ENCODE measurements around the gene ACSL3. TPM values are rescaled to one million over a fixed set of nuclear protein-coding genes. Genes with fewer than 3 reads are reported as not detected.

The ACSL3 gene
- total RNA-seq, 2 donors from 2014 or later = 77.1 to 124 TPM

- intact Hi-C loops (cut with DNase I) = no loop called here
- no peaks in the 10 kb centered on the region for H3K4me1 ChIP-seq (replicated peaks)
- no peak for DNase-seq (ENCODE audit: low spot score)
- H3K36me3 ChIP-seq = no peaks in the 10 kb centered on the region
- H3K27me3 ChIP-seq (replicated peaks; ENCODE audit: insufficient read depth) = no peaks in the 10 kb centered on the region
- H3K9me3 ChIP-seq = no peaks in the 10 kb centered on the region
- H3K4me3 ChIP-seq = no peak overlapping the region
- TF ChIP-seq POLR2A (IDR thresholded peaks at IDR 0.05) (no peak), CTCF (IDR thresholded peaks at IDR 0.05) (no peak), POLR2AphosphoS5 (IDR thresholded peaks at IDR 0.05) (no peak)
- H3K27ac ChIP-seq = no peak overlapping the region
- 91% methylated on average over 2 of the region's 2 CpGs for WGBS
These were observed 79.1 kb downstream of the ACSL3 start for GRCh38 chr2:222939979-222940378.

- TF ChIP-seq POLR2AphosphoS5 (IDR thresholded peaks at IDR 0.05) = no peak
- no peak for TF ChIP-seq POLR2A (IDR thresholded peaks at IDR 0.05)
- no peak for TF ChIP-seq CTCF (IDR thresholded peaks at IDR 0.05)
- Histone ChIP-seq H3K27ac (no peak overlapping the region), H3K4me3 (no peak overlapping the region), H3K4me1 (replicated peaks) (no peaks in the 10 kb centered on the region), H3K36me3 (no peaks in the 10 kb centered on the region), H3K9me3 (no peaks in the 10 kb centered on the region), H3K27me3 (replicated peaks; ENCODE audit: insufficient read depth) (no peaks in the 10 kb centered on the region)
- 84% methylated on average over 7 of the region's 7 CpGs for WGBS
- DNase-seq (ENCODE audit: low spot score) = no peak
- intact Hi-C loops (cut with DNase I) = no loop called here
These were observed 80.7 kb downstream of the ACSL3 start for GRCh38 chr2:222941510-222942032.

GRCh38 chr2:222942561-222942960 lies 81.7 kb downstream of the ACSL3 start:
- Histone ChIP-seq H3K36me3 (no peaks in the 10 kb centered on the region), H3K27me3 (replicated peaks; ENCODE audit: insufficient read depth) (no peaks in the 10 kb centered on the region), H3K4me1 (replicated peaks) (no peaks in the 10 kb centered on the region), H3K4me3 (no peak overlapping the region), H3K9me3 (no peaks in the 10 kb centered on the region), H3K27ac (no peak overlapping the region)
- intact Hi-C loops (cut with DNase I) = no loop called here
- TF ChIP-seq POLR2A (IDR thresholded peaks at IDR 0.05) (no peak), CTCF (IDR thresholded peaks at IDR 0.05) (no peak), POLR2AphosphoS5 (IDR thresholded peaks at IDR 0.05) (no peak)
- DNase-seq (ENCODE audit: low spot score) = no peak
- WGBS = 95% methylated on average over 3 of the region's 3 CpGs

- no peak overlapping the region for H3K4me3 ChIP-seq
- TF ChIP-seq CTCF (IDR thresholded peaks at IDR 0.05) = no peak
- TF ChIP-seq POLR2AphosphoS5 (IDR thresholded peaks at IDR 0.05) = no peak
- TF ChIP-seq POLR2A (IDR thresholded peaks at IDR 0.05) = no peak
- H3K4me1 ChIP-seq (replicated peaks) = no peaks in the 10 kb centered on the region
- no peaks in the 10 kb centered on the region for H3K27me3 ChIP-seq (replicated peaks; ENCODE audit: insufficient read depth)
- WGBS = 90% methylated on average over 1 of the region's 1 CpG
- H3K9me3 ChIP-seq = no peaks in the 10 kb centered on the region
- DNase-seq (ENCODE audit: low spot score) = no peak
- no peaks in the 10 kb centered on the region for H3K36me3 ChIP-seq
- intact Hi-C loops (cut with DNase I) = no loop called here
- no peak overlapping the region for H3K27ac ChIP-seq
These were observed 82.1 kb downstream of the ACSL3 start for GRCh38 chr2:222942977-222943376.

GRCh38 chr2:222943820-222944219 lies 83.0 kb downstream of the ACSL3 start:
- H3K27me3 ChIP-seq (replicated peaks; ENCODE audit: insufficient read depth) = no peaks in the 10 kb centered on the region
- H3K4me3 ChIP-seq = no peak overlapping the region
- no peak overlapping the region for H3K27ac ChIP-seq
- whole genome bisulfite sequencing = 28% methylated on average over 1 of the region's 1 CpG
- no peaks in the 10 kb centered on the region for H3K36me3 ChIP-seq
- intact Hi-C loops (cut with DNase I) = no loop called here
- H3K9me3 ChIP-seq = no peaks in the 10 kb centered on the region
- no peak for TF ChIP-seq CTCF (IDR thresholded peaks at IDR 0.05)
- no peak for TF ChIP-seq POLR2AphosphoS5 (IDR thresholded peaks at IDR 0.05)
- TF ChIP-seq POLR2A (IDR thresholded peaks at IDR 0.05) = no peak
- no peaks in the 10 kb centered on the region for H3K4me1 ChIP-seq (replicated peaks)
- DNase-seq (ENCODE audit: low spot score) = no peak

All from prostate gland (tissue), 2 donors.